OCI-LY7 (cell line): ENCODE data around the gene PROKR2. TPM values are rescaled to one million over a fixed set of nuclear protein-coding genes. Genes with fewer than 3 reads are reported as not detected.

Experiments
- BruUV-seq: library from RNA; stranded (reverse); fragments of 400-500 nt; replicated peaks from 2 replicates; lab custom pipeline; 2021; lab: Mats Ljungman, UMichigan
- CTCF ChIA-PET: fragments of 300-600 bp; sonication (Branson Sonifier 250); formaldehyde crosslinking; loops from one replicate; lab custom pipeline; 2022; ENCODE audit warnings: antibody characterized with exemption; ENCODE audit not compliant: unreplicated experiment; lab: Charles Lee
- POLR2A ChIA-PET: fragments of 300-600 bp; sonication (Branson Sonifier 250); formaldehyde crosslinking; loops from one replicate; lab custom pipeline; 2022; ENCODE audit warnings: antibody characterized with exemption; lab: Charles Lee
- DNase-seq: peaks from one replicate; pipeline ENCODE4 v3.0.0-alpha.2; 2015; ENCODE audit warnings: low spot score
- H2AFZ ChIP-seq: fragments of 200-600 bp; sonication (generic), shearing (Covaris generic); 2 replicates; pipeline ENCODE4 v1.6.1; 2014; ENCODE audit warnings: mild to moderate bottlenecking, antibody characterized with exemption, low read length, moderate library complexity
- H3K27ac ChIP-seq: fragments of 200-600 bp; sonication (generic); 2 replicates; pipeline ENCODE4 v1.5.1; 2014; ENCODE audit warnings: mixed run types, low read depth, mild to moderate bottlenecking, moderate library complexity, low read length, inconsistent platforms; ENCODE audit not compliant: poor library complexity, severe bottlenecking
- H3K36me3 ChIP-seq: fragments of 200-600 bp; sonication (generic); 2 replicates; pipeline ENCODE4 v1.6.1; 2014; ENCODE audit warnings: mild to moderate bottlenecking, antibody characterized with exemption, low read length, moderate library complexity, mixed read lengths; ENCODE audit not compliant: insufficient read depth
- H3K4me1 ChIP-seq: fragments of 200-600 bp; sonication (generic); 2 replicates; pipeline ENCODE4 v1.5.1; 2014; ENCODE audit warnings: mild to moderate bottlenecking, low read length; ENCODE audit not compliant: insufficient read depth, poor library complexity, severe bottlenecking
- H3K4me2 ChIP-seq: fragments of 200-600 bp; sonication (generic); 2 replicates; pipeline ENCODE4 v1.6.1; 2014; ENCODE audit warnings: mild to moderate bottlenecking, low read length
- H3K4me3 ChIP-seq: fragments of 200-600 bp; sonication (generic); 2 replicates; pipeline ENCODE4 v1.5.1; 2014; ENCODE audit warnings: mild to moderate bottlenecking, low read depth, low read length; ENCODE audit not compliant: poor library complexity, severe bottlenecking
- H3K79me2 ChIP-seq: fragments of 200-600 bp; sonication (generic); 2 replicates; pipeline ENCODE4 v1.6.1; 2016; ENCODE audit warnings: low read depth, mild to moderate bottlenecking, low read length, moderate library complexity, mixed read lengths; ENCODE audit not compliant: insufficient read depth
- H3K9me2 ChIP-seq: fragments of 200-600 bp; sonication (generic); 2 replicates; pipeline ENCODE4 v1.6.1; 2016; ENCODE audit warnings: mild to moderate bottlenecking, low read length, mixed read lengths; ENCODE audit not compliant: insufficient read depth
- H3K9me3 ChIP-seq: fragments of 200-600 bp; sonication (generic); 2 replicates; pipeline ENCODE4 v1.6.1; 2014; ENCODE audit warnings: mild to moderate bottlenecking, mixed run types, low read length, mixed read lengths
- H4K20me1 ChIP-seq: fragments of 200-600 bp; sonication (generic); 2 replicates; pipeline ENCODE4 v1.6.1; 2014; ENCODE audit warnings: mild to moderate bottlenecking, antibody characterized with exemption, low read length, moderate library complexity, mixed read lengths; ENCODE audit not compliant: insufficient read depth
- CTCF ChIP-seq: fragments of 200-600 bp; sonication (generic); conservative IDR thresholded peaks from 2 replicates; pipeline ENCODE4 v1.5.1; 2014; ENCODE audit warnings: mild to moderate bottlenecking, antibody characterized with exemption, low read length, moderate library complexity, mixed read lengths
- EZH2phosphoT487 ChIP-seq: fragments of 200-600 bp; sonication (generic); IDR thresholded peaks from 2 replicates; pipeline ENCODE4 v1.6.1; 2018; ENCODE audit warnings: low read depth, borderline replicate concordance, mild to moderate bottlenecking, mixed run types, antibody characterized with exemption, low read length, moderate library complexity, mixed read lengths
- intact Hi-C: fragments of 100-400 bp; cut with micrococcal nuclease; formaldehyde crosslinking; loops from one replicate; pipeline ENCODE4 v1.10.0; 2022; ENCODE audit not compliant: unreplicated experiment
- total RNA-seq, 2 experiments: library from RNA; depleted of rRNA in 1 of 2; stranded (reverse); fragments of >200 nt in 1 of 2; shearing (Covaris generic) in 1 of 2; gene quantifications; 2 replicates each; pipeline ENCODE4 v1.2.3, GENCODE V29; 2014 to 2022

The PROKR2 gene
- total RNA-seq, 2 experiments from 2014 or later: not detected

GRCh38 chr20:5309971-5310370, 6.8 kb downstream of the PROKR2 start:
- Histone ChIP-seq H3K4me1 (no peaks in the 10 kb centered on the region), H3K9me3 (no peaks in the 10 kb centered on the region), H3K36me3 (no peaks in the 10 kb centered on the region), H3K4me2 (no peak overlapping the region), H3K79me2 (no peaks in the 10 kb centered on the region), H2AFZ (no peak overlapping the region), H3K9me2 (no peaks in the 10 kb centered on the region), H3K4me3 (no peak overlapping the region), H3K27ac (no peak overlapping the region), H4K20me1 (no peaks in the 10 kb centered on the region)
- DNase-seq: no peak
- no peak for TF ChIP-seq CTCF
- ChIA-PET CTCF (no interaction called here), POLR2A (no interaction called here)
- intact Hi-C loops: no loop called here
- BruUV-seq: no TSS peak

- DNase-seq: no peak
- intact Hi-C loops: no loop called here
- ChIA-PET POLR2A (interaction anchor here (0.6 kb wide), 1 partner anchor 1511 kb away, joined by 4 read pairs; no protein-coding TSS in a partner anchor), CTCF (no interaction called here)
- Histone ChIP-seq H3K4me1 (no peaks in the 10 kb centered on the region), H3K36me3 (no peaks in the 10 kb centered on the region), H3K9me2 (no peaks in the 10 kb centered on the region), H3K9me3 (no peaks in the 10 kb centered on the region), H2AFZ (no peak overlapping the region), H4K20me1 (no peaks in the 10 kb centered on the region), H3K4me3 (no peak overlapping the region), H3K27ac (no peak overlapping the region), H3K79me2 (no peaks in the 10 kb centered on the region), H3K4me2 (no peak overlapping the region)
- TF ChIP-seq EZH2phosphoT487 (no peak), CTCF (no peak)
- no TSS peak for BruUV-seq
These were observed 17.9 kb downstream of the PROKR2 start for GRCh38 chr20:5298811-5299210.

GRCh38 chr20:5297280-5298004, 19.3 kb downstream of the PROKR2 start:
- ChIA-PET POLR2A (no interaction called here), CTCF (no interaction called here)
- Histone ChIP-seq H3K79me2 (no peaks in the 10 kb centered on the region), H3K9me3 (no peaks in the 10 kb centered on the region), H3K4me3 (no peak overlapping the region), H3K4me2 (no peak overlapping the region), H3K9me2 (no peaks in the 10 kb centered on the region), H3K4me1 (no peaks in the 10 kb centered on the region), H2AFZ (no peak overlapping the region), H3K36me3 (no peaks in the 10 kb centered on the region), H3K27ac (no peak overlapping the region), H4K20me1 (no peaks in the 10 kb centered on the region)
- intact Hi-C loops: no loop called here
- no peak for TF ChIP-seq CTCF
- TF ChIP-seq EZH2phosphoT487: no peak
- no TSS peak for BruUV-seq
- no peak for DNase-seq
